Gastroesophageal sphincter (tissue), 4 donors: Measurements from ENCODE around the gene MN1. TPM values are rescaled to one million over a fixed set of nuclear protein-coding genes. Genes with fewer than 3 reads are reported as not detected.
A peak's percentile ranks its signal among the peaks of the same experiment; 100 is the strongest.

Experiments used
- ATAC-seq: fragments of 150-250 bp; one replicate; pipeline ENCODE4 v1.9.1; 2016; ENCODE audit warnings: mild to moderate bottlenecking, moderate library complexity
- H3K27ac ChIP-seq, 4 donors: fragments of 200-600 bp; sonication (generic) in 3 of 4; 1 replicate in 3 of 4; 2 replicates in 1 of 4; pipeline ENCODE4 v1.5.1; 2016 to 2019
- H3K27me3 ChIP-seq: fragments of 200-600 bp; sonication (generic); one replicate; pipeline ENCODE4 v1.5.1; 2019
- H3K36me3 ChIP-seq, 2 donors: fragments of 200-600 bp; sonication (generic); one replicate each; pipeline ENCODE4 v1.5.1; 2019; ENCODE audit warnings: control low read depth in 1 of 2
- H3K4me1 ChIP-seq, 3 donors: fragments of 200-600 bp; sonication (generic); 1 replicate in 2 of 3; 2 replicates in 1 of 3; pipeline ENCODE4 v1.5.1; 2016 to 2019; ENCODE audit warnings: control low read depth in 2 of 3
- H3K4me3 ChIP-seq, 2 donors: fragments of 200-600 bp; sonication (generic); one replicate each; pipeline ENCODE4 v1.5.1; 2019; ENCODE audit warnings: mild to moderate bottlenecking in 1 of 2, moderate library complexity in 1 of 2
- H3K9me3 ChIP-seq, 3 donors: fragments of 200-600 bp; sonication (generic); one replicate each; pipeline ENCODE4 v1.5.1; 2017 to 2019; ENCODE audit warnings: control low read depth in 2 of 3
- CTCF ChIP-seq, 4 experiments: fragments of 200-600 bp in 2 of 4; fragments of 450-650 bp in 2 of 4; sonication (generic) in 1 of 4; IDR thresholded peaks; one replicate each; pipeline ENCODE4 v1.5.1; 2017 to 2019; ENCODE audit warnings: antibody characterized with exemption in 4 of 4, mild to moderate bottlenecking in 2 of 4, moderate library complexity in 2 of 4
- EP300 ChIP-seq: sonication (generic); formaldehyde crosslinking; IDR thresholded peaks from one replicate; pipeline ENCODE4 v1.6.1; 2017; ENCODE audit warnings: antibody characterized with exemption, mild to moderate bottlenecking
- POLR2A ChIP-seq, 2 donors: fragments of 450-650 bp; IDR thresholded peaks; one replicate each; pipeline ENCODE4 v1.6.1; 2017; ENCODE audit warnings: antibody characterized with exemption in 2 of 2, mild to moderate bottlenecking in 2 of 2, moderate library complexity in 1 of 2
- POLR2AphosphoS5 ChIP-seq: sonication (generic); formaldehyde crosslinking; IDR thresholded peaks from one replicate; pipeline ENCODE4 v1.6.1; 2017; ENCODE audit warnings: antibody characterized with exemption
- WGBS, 2 donors: methylation state at CpG; one replicate each; pipeline ENCODE4 v1.1.5; 2018; ENCODE audit warnings: low coverage in 1 of 2; 5-methylcytosine and 5-hydroxymethylcytosine counted together
- total RNA-seq, 4 donors: library from RNA; depleted of rRNA; stranded (reverse); fragments of >200 nt; gene quantifications; one replicate each; pipeline ENCODE4 v1.1.0, GENCODE V29; 2016

MN1 gene
- total RNA-seq, 4 donors from 2014 or later, result 13.4 to 52.8 (median 28.5) TPM

GRCh38 chr22:27786291-27786932 is 15.1 kb downstream of the MN1 start:
- no peaks in the 10 kb centered on the region for H3K27me3 ChIP-seq
- WGBS, 2 donors, result 45 to 55% methylated on average over 8 of the region's 14 CpGs
- peaks cover 0 to 94% (median 0%) of the 10 kb centered on the region in 3 donors for H3K4me1 ChIP-seq
- H3K36me3 ChIP-seq, result no peaks in the 10 kb centered on the region
- peak overlapping the region in 1 of 2 donors; percentile 10 for H3K4me3 ChIP-seq
- H3K27ac ChIP-seq, result peak overlapping the region; percentile 62 to 97 (median 90)
- TF ChIP-seq POLR2A (IDR thresholded peaks at IDR 0.05) (no peak), POLR2AphosphoS5 (peak; percentile 30)
- H3K9me3 ChIP-seq, result no peaks in the 10 kb centered on the region
- ATAC-seq, result peak; percentile 44

- Histone ChIP-seq H3K27me3 (no peaks in the 10 kb centered on the region), H3K9me3 (no peaks in the 10 kb centered on the region), H3K36me3 (no peaks in the 10 kb centered on the region), H3K27ac (peak overlapping the region; percentile 62 to 97 (median 90)), H3K4me1 (peaks cover 0 to 94% (median 0%) of the 10 kb centered on the region in 3 donors), H3K4me3 (peak overlapping the region in 1 of 2 donors; percentile 10)
- no peak for ATAC-seq
- 39 to 64% methylated on average over 7 to 11 of the region's 12 CpGs for WGBS, 2 donors
- TF ChIP-seq CTCF (IDR thresholded peaks at IDR 0.05), result no peak
- no peak for TF ChIP-seq POLR2A (IDR thresholded peaks at IDR 0.05)
- no peak for TF ChIP-seq EP300
- TF ChIP-seq POLR2AphosphoS5, result no peak
Observed at GRCh38 chr22:27785831-27786230, 15.7 kb downstream of the MN1 start.

GRCh38 chr22:27784120-27784475 is 17.5 kb downstream of the MN1 start:
- H3K4me1 ChIP-seq, result peaks cover 0 to 91% (median 1%) of the 10 kb centered on the region in 3 donors
- H3K36me3 ChIP-seq, result no peaks in the 10 kb centered on the region
- peak overlapping the region; percentile 62 to 97 (median 90) for H3K27ac ChIP-seq
- 46% methylated on average over 3 of the region's 6 CpGs; no CpG with 5 or more reads in 1 of the 2 donors for WGBS, 2 donors
- no peaks in the 10 kb centered on the region for H3K9me3 ChIP-seq
- no peak for ATAC-seq
- TF ChIP-seq POLR2A (IDR thresholded peaks at IDR 0.05) (no peak), EP300 (no peak)
- no peaks in the 10 kb centered on the region for H3K27me3 ChIP-seq
- peak overlapping the region in 1 of 2 donors; percentile 10 for H3K4me3 ChIP-seq

GRCh38 chr22:27783436-27784119 is 18.0 kb downstream of the MN1 start:
- ATAC-seq, result peak; percentile 13
- H3K27ac ChIP-seq, result peak overlapping the region; percentile 62 to 97 (median 90)
- H3K4me1 ChIP-seq, result peaks cover 0 to 91% (median 5%) of the 10 kb centered on the region in 3 donors
- peak overlapping the region in 1 of 2 donors; percentile 10 for H3K4me3 ChIP-seq
- no peak for TF ChIP-seq EP300
- TF ChIP-seq POLR2AphosphoS5, result no peak
- no peak for TF ChIP-seq CTCF (IDR thresholded peaks at IDR 0.05)
- TF ChIP-seq POLR2A (IDR thresholded peaks at IDR 0.05), result no peak
- H3K27me3 ChIP-seq, result no peaks in the 10 kb centered on the region
- WGBS, 2 donors, result 47% methylated on average over 7 of the region's 13 CpGs; no CpG with 5 or more reads in 1 of the 2 donors
- no peaks in the 10 kb centered on the region for H3K9me3 ChIP-seq
- H3K36me3 ChIP-seq, result no peaks in the 10 kb centered on the region

GRCh38 chr22:27782088-27782487 is 19.5 kb downstream of the MN1 start:
- no peaks in the 10 kb centered on the region for H3K9me3 ChIP-seq
- peak overlapping the region; percentile 3 to 97 (median 90) for H3K27ac ChIP-seq
- 48 to 81% methylated on average over 3 to 4 of the region's 13 CpGs for WGBS, 2 donors
- no peak for TF ChIP-seq CTCF (IDR thresholded peaks at IDR 0.05)
- no peak for TF ChIP-seq EP300
- TF ChIP-seq POLR2AphosphoS5, result peak; percentile 34
- no peak for TF ChIP-seq POLR2A (IDR thresholded peaks at IDR 0.05)
- no peaks in the 10 kb centered on the region for H3K36me3 ChIP-seq
- H3K27me3 ChIP-seq, result no peaks in the 10 kb centered on the region
- ATAC-seq, result no peak
- peaks cover 0 to 93% (median 5%) of the 10 kb centered on the region in 3 donors for H3K4me1 ChIP-seq
- H3K4me3 ChIP-seq, result no peak overlapping the region
